Pancreas (tissue), 10 donors: Measurements from ENCODE around the gene ANKRD23. TPM values are rescaled to one million over a fixed set of nuclear protein-coding genes. Genes with fewer than 3 reads are reported as not detected.
A peak's percentile ranks its signal among the peaks of the same experiment; 100 is the strongest.

ENCODE experiments used
- ATAC-seq, 4 donors: fragments of 200-7000 bp; cut with Tn5 transposase; one replicate each; pipeline versions ENCODE4 v1.8.0 to v1.9.1; 2020; ENCODE audit warnings: mild to moderate bottlenecking in 4 of 4, moderate library complexity in 4 of 4
- DNase-seq, 6 donors: peaks; one replicate each; pipeline ENCODE4 v3.0.0-alpha.2; 2020
- FAIRE-seq: peaks from 2 replicates; lab custom pipeline; 2012; peaks lifted over from hg19 to GRCh38; lab: Jason Lieb, UNC
- H3K27ac ChIP-seq, 4 donors: fragments of 200-600 bp; sonication (generic); 1 replicate in 3 of 4; 2 replicates in 1 of 4; pipeline versions ENCODE4 v1.5.0 to v1.8.0; 2020
- H3K27me3 ChIP-seq, 4 donors: fragments of 200-600 bp; one replicate each; pipeline ENCODE4 v1.8.0; 2021
- H3K36me3 ChIP-seq, 3 donors: fragments of 200-600 bp; sonication (generic) in 1 of 3; one replicate each; pipeline versions ENCODE4 v1.5.0 to v1.8.0; 2020 to 2021
- H3K4me1 ChIP-seq, 3 donors: fragments of 200-600 bp; one replicate each; pipeline ENCODE4 v1.8.0; 2021
- H3K4me3 ChIP-seq, 4 donors: fragments of 200-600 bp; sonication (generic) in 2 of 4; one replicate each; pipeline versions ENCODE4 v1.5.0 to v1.8.0; 2020 to 2021
- H3K9me3 ChIP-seq, 4 donors: fragments of 200-600 bp; one replicate each; pipeline ENCODE4 v1.8.0; 2021
- CTCF ChIP-seq, 4 donors: fragments of 200-600 bp; sonication (generic) in 3 of 4; IDR thresholded peaks; one replicate each; pipeline versions ENCODE4 v1.5.0 to v1.8.0; 2021; ENCODE audit warnings: antibody characterized with exemption in 4 of 4
- WGBS, 2 donors: extraction: QIAGEN DNeasy Blood & Tissue Kit; methylation state at CpG; one replicate each; pipeline ENCODE4 v1.1.7; 2013; 5-methylcytosine and 5-hydroxymethylcytosine counted together
- intact Hi-C, 3 donors: fragments of 100-400 bp; cut with DNase I; formaldehyde crosslinking; loops; one replicate each; pipeline versions ENCODE4 v1.11.1 to v1.14.2; 2022
- microRNA-seq, 2 donors: library from miRNA; unstranded; fragments of <30 nt; microRNA quantifications; one replicate each; pipeline versions ENCODE4 to v1.1.0, GENCODE V29; 2019 to 2020
- polyA plus RNA-seq, 2 donors: library from polyadenylated mRNA; stranded (reverse); fragments of 200-250 nt; gene quantifications; one replicate each; pipeline ENCODE4 v1.2.3, GENCODE V29; 2013
- total RNA-seq, 6 donors: library from RNA; stranded (reverse); fragmentation: NEBNext Ultra II Directional in 4 of 6; extraction: Animal tissue kit (Norgen Biotek cat#: 25700) in 4 of 6; gene quantifications; one replicate each; pipeline versions ENCODE4 v1.2.1 to v1.2.4, GENCODE V29; 2021 to 2023
- donor health status: healthy with polysubstance abuse.
- donor health status: DM: no; HTN: no; CAD: no; lungs with moderate emphysema.
- donor health status: DM: no; HTN: no; CAD: no.
- donor health status: control.
- donor health status: control.
- donor health status: Bipolar disorder and iron deficiency.
- donor health status: DM: yes; HTN: yes; CAD: no.
- donor health status: DM: no; HTN: no; CAD: no.
- donor health status: DM: no; HTN: no; CAD: no.
- donor health status: DM: yes; HTN: yes; CAD: no.

ANKRD23 gene
- total and polyA plus RNA-seq, 8 donors = 0.95 to 10.9 (median 2.9) TPM

- no peak for TF ChIP-seq CTCF (IDR thresholded peaks at IDR 0.05)
- Histone ChIP-seq H3K9me3 (no peaks in the 10 kb centered on the region), H3K36me3 (no peaks in the 10 kb centered on the region), H3K27me3 (no peaks in the 10 kb centered on the region), H3K4me3 (no peak overlapping the region), H3K4me1 (peaks cover 0 to 6% (median 4%) of the 10 kb centered on the region in 3 donors), H3K27ac (no peak overlapping the region)
- ATAC-seq (no peak), FAIRE-seq (no peak), DNase-seq (peak in 1 of 6 donors; percentile 6)
- intact Hi-C loops = no loop called here
- 83 to 89% methylated on average over 17 of the region's 17 CpGs for WGBS, 2 donors
Observed at GRCh38 chr2:96792772-96793749, 50.8 kb downstream of the ANKRD23 start.

- Histone ChIP-seq H3K36me3 (no peaks in the 10 kb centered on the region), H3K9me3 (no peaks in the 10 kb centered on the region), H3K27me3 (no peaks in the 10 kb centered on the region), H3K27ac (no peak overlapping the region), H3K4me1 (peaks cover 6 to 19% (median 14%) of the 10 kb centered on the region in 3 donors), H3K4me3 (no peak overlapping the region)
- intact Hi-C loops = no loop called here
- DNase-seq (no peak), FAIRE-seq (no peak), ATAC-seq (no peak)
- no peak for TF ChIP-seq CTCF (IDR thresholded peaks at IDR 0.05)
- WGBS, 2 donors = 81 to 84% methylated on average over 6 of the region's 6 CpGs
Observed at GRCh38 chr2:96789245-96789617, 54.6 kb downstream of the ANKRD23 start.

- 70 to 72% methylated on average over 17 of the region's 17 CpGs for WGBS, 2 donors
- peaks cover 6 to 19% (median 14%) of the 10 kb centered on the region in 3 donors for H3K4me1 ChIP-seq
- no peak for FAIRE-seq
- DNase-seq = peak in 3 of 6 donors; percentile 33 to 69 (median 44)
- H3K36me3 ChIP-seq = no peaks in the 10 kb centered on the region
- no peaks in the 10 kb centered on the region for H3K27me3 ChIP-seq
- TF ChIP-seq CTCF (IDR thresholded peaks at IDR 0.05) = no peak
- H3K27ac ChIP-seq = peak overlapping the region in 1 of 4 donors; percentile 12
- no peaks in the 10 kb centered on the region for H3K9me3 ChIP-seq
- peak; percentile 84 to 90 (median 87) for ATAC-seq
- intact Hi-C loops = no loop called here
- no peak overlapping the region for H3K4me3 ChIP-seq
Observed at GRCh38 chr2:96788442-96789244, 55.2 kb downstream of the ANKRD23 start.

Small RNA genes lying within 50 kb of the gene (microRNA-seq; reads per million reads assigned to microRNA genes)
- 0.88 to 1.2 reads per million in 2 donors for gene MIR3127

Other genes starting within 250 kb of the ANKRD23 start
- gene KANSL3, start 205.7 kb downstream of the ANKRD23 start, total RNA-seq = 10 to 100 TPM; 14.8 to 28.9 (median 18.2) TPM
- gene KANSL3, start 205.7 kb downstream of the ANKRD23 start, polyA plus RNA-seq = 10 to 100 TPM; 20.0 to 27.8 TPM
- gene FER1L5, start 201.3 kb downstream of the ANKRD23 start, total RNA-seq = 1 to 10 TPM in 3 of 6 donors, under 1 TPM in 3; 0.93 to 1.5 (median 1.2) TPM
- gene FER1L5, start 201.3 kb downstream of the ANKRD23 start, polyA plus RNA-seq = 1 to 10 TPM; 1.2 to 3.2 TPM
- gene LMAN2L, start 104.0 kb downstream of the ANKRD23 start, total RNA-seq = 10 to 100 TPM in 1 of 6 donors, 1 to 10 TPM in 5; 5.4 to 15.8 (median 6.8) TPM
- 10 to 100 TPM in 1 of 2 donors, 1 to 10 TPM in 1; 6.8 to 12.4 TPM for gene LMAN2L, start 104.0 kb downstream of the ANKRD23 start, polyA plus RNA-seq
- 1 to 10 TPM; 4.8 to 6.9 (median 5.8) TPM for gene CNNM4, start 83.1 kb downstream of the ANKRD23 start, total RNA-seq
- 1 to 10 TPM; 3.3 to 5.6 TPM for gene CNNM4, start 83.1 kb downstream of the ANKRD23 start, polyA plus RNA-seq
- gene CNNM3, start 27.8 kb downstream of the ANKRD23 start, total RNA-seq = 10 to 100 TPM; 16.8 to 35.1 (median 26.0) TPM
- gene CNNM3, start 27.8 kb downstream of the ANKRD23 start, polyA plus RNA-seq = 10 to 100 TPM; 13.6 to 15.6 TPM
- 1 to 10 TPM; 4.7 to 8.9 (median 5.7) TPM for gene ANKRD39, start 14.0 kb upstream of the ANKRD23 start, total RNA-seq
- gene ANKRD39, start 14.0 kb upstream of the ANKRD23 start, polyA plus RNA-seq = 10 to 100 TPM; 13.2 to 14.9 TPM
- 10 to 100 TPM in 2 of 6 donors, 1 to 10 TPM in 4; 6.7 to 21.8 (median 8.3) TPM for gene SEMA4C, start 26.1 kb upstream of the ANKRD23 start, total RNA-seq
- 10 to 100 TPM; 14.0 to 17.2 TPM for gene SEMA4C, start 26.1 kb upstream of the ANKRD23 start, polyA plus RNA-seq
- not detected for gene FAM178B, start 142.6 kb upstream of the ANKRD23 start, total RNA-seq
- gene FAM178B, start 142.6 kb upstream of the ANKRD23 start, polyA plus RNA-seq = not detected